Left kidney (tissue), 2 donors: ENCODE measurements around the gene LRRC4C. TPM values are rescaled to one million over a fixed set of nuclear protein-coding genes. Genes with fewer than 3 reads are reported as not detected.

Source experiments
- DNase-seq: peaks from one replicate; pipeline ENCODE4 v3.0.0-alpha.2; 2013
- polyA plus RNA-seq: library from polyadenylated mRNA; unstranded; fragments of 120-200 nt; gene quantifications from one replicate; pipeline ENCODE4 v1.2.1, GENCODE V29; 2013; ENCODE audit not compliant: insufficient read length

The LRRC4C gene
- polyA plus RNA-seq, 1 donor, result 17.0 TPM

GRCh38 chr11:40290171-40290631 is 1169.3 kb downstream of the LRRC4C start:
- DNase-seq, result no peak

- DNase-seq, result no peak
These were observed 1170.1 kb downstream of the LRRC4C start for GRCh38 chr11:40289370-40289769.

GRCh38 chr11:40287916-40288803 is 1171.3 kb downstream of the LRRC4C start:
- DNase-seq, result no peak

GRCh38 chr11:40286137-40286536 is 1173.3 kb downstream of the LRRC4C start:
- no peak for DNase-seq

GRCh38 chr11:40285558-40285957 is 1173.9 kb downstream of the LRRC4C start:
- DNase-seq, result no peak

GRCh38 chr11:40281052-40281580 is 1178.3 kb downstream of the LRRC4C start:
- no peak for DNase-seq

- no peak for DNase-seq
These were observed 1179.0 kb downstream of the LRRC4C start for GRCh38 chr11:40280159-40281051.

- no peak for DNase-seq
These were observed 1182.5 kb downstream of the LRRC4C start for GRCh38 chr11:40276960-40277359.

GRCh38 chr11:40274017-40274416 is 1185.4 kb downstream of the LRRC4C start:
- no peak for DNase-seq

GRCh38 chr11:40273192-40273732 is 1186.2 kb downstream of the LRRC4C start:
- no peak for DNase-seq

- no peak for DNase-seq
These were observed 1188.1 kb downstream of the LRRC4C start for GRCh38 chr11:40271361-40271760.

- DNase-seq, result no peak
These were observed 1189.6 kb downstream of the LRRC4C start for GRCh38 chr11:40269865-40270264.

- DNase-seq, result no peak
These were observed 1190.9 kb downstream of the LRRC4C start for GRCh38 chr11:40268551-40268950.

GRCh38 chr11:40255457-40255856 is 1204.0 kb downstream of the LRRC4C start:
- DNase-seq, result no peak

GRCh38 chr11:40253166-40253565 is 1206.3 kb downstream of the LRRC4C start:
- no peak for DNase-seq

GRCh38 chr11:40252236-40252635 is 1207.2 kb downstream of the LRRC4C start:
- DNase-seq, result no peak

GRCh38 chr11:40246983-40247382 is 1212.5 kb downstream of the LRRC4C start:
- no peak for DNase-seq

- peak; percentile 15 for DNase-seq
These were observed 1217.9 kb downstream of the LRRC4C start for GRCh38 chr11:40241524-40242051.

- no peak for DNase-seq
These were observed 1219.2 kb downstream of the LRRC4C start for GRCh38 chr11:40240284-40240683.

GRCh38 chr11:40236526-40236925 is 1222.9 kb downstream of the LRRC4C start:
- no peak for DNase-seq

GRCh38 chr11:40235841-40236240 is 1223.6 kb downstream of the LRRC4C start:
- no peak for DNase-seq

- no peak for DNase-seq
These were observed 1228.6 kb downstream of the LRRC4C start for GRCh38 chr11:40230821-40231220.
